GM12892 (cell line): ENCODE data around the gene ARHGEF16.

Source experiments
- POLR2A ChIP-seq: IDR thresholded peaks from 2 replicates; pipeline ENCODE4 v1.6.1; 2011; ENCODE audit warnings: low read depth, low read length, control low read depth
- POLR2AphosphoS5 ChIP-seq: IDR thresholded peaks from 2 replicates; pipeline ENCODE4 v1.6.1; 2011; ENCODE audit warnings: low read depth, low read length, control low read depth
- TAF1 ChIP-seq: IDR thresholded peaks from 2 replicates; pipeline ENCODE4 v1.6.1; 2011; ENCODE audit warnings: low read depth, mild to moderate bottlenecking, control low read depth, low read length, borderline replicate concordance

DNA sequence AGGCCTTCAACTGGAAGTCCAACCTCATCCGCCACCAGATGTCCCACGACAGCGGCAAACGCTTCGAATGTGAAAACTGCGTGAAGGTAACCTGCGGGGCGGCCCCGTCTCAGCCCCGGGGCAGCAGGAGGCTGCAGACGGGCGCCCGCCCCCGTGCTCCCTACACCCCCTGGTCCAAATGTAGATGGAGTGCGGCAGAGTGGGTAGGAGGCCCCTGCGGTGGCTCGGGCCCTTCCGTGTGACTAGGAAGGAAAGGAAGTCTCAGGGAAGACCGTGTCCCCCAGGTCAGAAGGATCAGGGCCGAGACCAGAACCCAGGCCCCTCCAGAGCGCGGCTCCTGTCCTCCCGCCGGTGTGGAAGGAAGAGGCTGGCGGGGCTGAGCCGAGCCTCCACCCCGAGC, 49.7 kb upstream of the ARHGEF16 start:
- no peak for TF ChIP-seq POLR2AphosphoS5
- TF ChIP-seq POLR2A = no peak
- TF ChIP-seq TAF1 = no peak
